ENCODE measurements around the gene KRTAP5-8.
"Not testable (repeated sequence)": the region's sequence is repeated elsewhere in the genome, so short reads cannot be mapped to it uniquely, and the experiment has no call there.

GRCh38 chr11:71566626-71567599, 29.1 kb downstream of the KRTAP5-8 start:
- TF ChIP-seq, protein P1, sequence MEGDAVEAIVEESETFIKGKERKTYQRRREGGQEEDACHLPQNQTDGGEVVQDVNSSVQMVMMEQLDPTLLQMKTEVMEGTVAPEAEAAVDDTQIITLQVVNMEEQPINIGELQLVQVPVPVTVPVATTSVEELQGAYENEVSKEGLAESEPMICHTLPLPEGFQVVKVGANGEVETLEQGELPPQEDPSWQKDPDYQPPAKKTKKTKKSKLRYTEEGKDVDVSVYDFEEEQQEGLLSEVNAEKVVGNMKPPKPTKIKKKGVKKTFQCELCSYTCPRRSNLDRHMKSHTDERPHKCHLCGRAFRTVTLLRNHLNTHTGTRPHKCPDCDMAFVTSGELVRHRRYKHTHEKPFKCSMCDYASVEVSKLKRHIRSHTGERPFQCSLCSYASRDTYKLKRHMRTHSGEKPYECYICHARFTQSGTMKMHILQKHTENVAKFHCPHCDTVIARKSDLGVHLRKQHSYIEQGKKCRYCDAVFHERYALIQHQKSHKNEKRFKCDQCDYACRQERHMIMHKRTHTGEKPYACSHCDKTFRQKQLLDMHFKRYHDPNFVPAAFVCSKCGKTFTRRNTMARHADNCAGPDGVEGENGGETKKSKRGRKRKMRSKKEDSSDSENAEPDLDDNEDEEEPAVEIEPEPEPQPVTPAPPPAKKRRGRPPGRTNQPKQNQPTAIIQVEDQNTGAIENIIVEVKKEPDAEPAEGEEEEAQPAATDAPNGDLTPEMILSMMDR (IDR thresholded peaks at IDR 0.05) = not testable (repeated sequence)
- TF ChIP-seq POLR2A (IDR thresholded peaks at IDR 0.05) = not testable (repeated sequence)
